Brain microvascular endothelial cell (primary cell): ENCODE data around the gene TRIM29.
A peak's percentile ranks its signal among the peaks of the same experiment; 100 is the strongest.

ENCODE experiments used
- DNase-seq: peaks from one replicate; pipeline ENCODE4 v3.0.0-alpha.2; 2020
- H3K27ac ChIP-seq: fragments of 250-450 bp; sonication (Bioruptor Pico); 2 replicates; pipeline ENCODE4 v1.5.1; 2020; ENCODE audit warnings: mild to moderate bottlenecking, moderate library complexity
- H3K27me3 ChIP-seq: fragments of 250-450 bp; sonication (Bioruptor Pico); replicated peaks from 2 replicates; pipeline ENCODE4 v1.5.1; 2020; ENCODE audit warnings: mild to moderate bottlenecking
- H3K36me3 ChIP-seq: fragments of 250-450 bp; sonication (Bioruptor Pico); replicated peaks from 2 replicates; pipeline ENCODE4 v1.5.1; 2020; ENCODE audit warnings: mild to moderate bottlenecking
- H3K4me3 ChIP-seq: 2 replicates; pipeline ENCODE4 v1.5.1; 2011; ENCODE audit warnings: low read depth, mild to moderate bottlenecking, control low read depth, low read length, moderate library complexity
- CTCF ChIP-seq: IDR thresholded peaks from 2 replicates; pipeline ENCODE4 v1.5.1; 2011; ENCODE audit warnings: low read depth, mild to moderate bottlenecking, moderate library complexity, low read length, control low read depth, inconsistent platforms; ENCODE audit errors: missing control alignments
- in situ Hi-C: cut with HindIII; loops from 2 replicates; pipeline ENCODE4 v1.10.0; 2017; ENCODE audit warnings: low sequenced_read_pairs, low pct_ligation_motif_present

The TRIM29 gene

GRCh38 chr11:120108154-120108784 lies 29.6 kb downstream of the TRIM29 start:
- H3K27me3 ChIP-seq, result peaks cover 25% of the 10 kb centered on the region
- peak; percentile 50 for DNase-seq
- no peaks in the 10 kb centered on the region for H3K36me3 ChIP-seq
- in situ Hi-C loops, result no loop called here
- peak; percentile 100 for TF ChIP-seq CTCF
- H3K4me3 ChIP-seq, result no peak overlapping the region
- H3K27ac ChIP-seq, result no peak overlapping the region

GRCh38 chr11:120107692-120108091 lies 30.2 kb downstream of the TRIM29 start:
- Histone ChIP-seq H3K36me3 (no peaks in the 10 kb centered on the region), H3K4me3 (no peak overlapping the region), H3K27me3 (peaks cover 25% of the 10 kb centered on the region), H3K27ac (no peak overlapping the region)
- TF ChIP-seq CTCF, result no peak
- in situ Hi-C loops, result no loop called here
- DNase-seq, result no peak

- Histone ChIP-seq H3K27me3 (peaks cover 22% of the 10 kb centered on the region), H3K27ac (no peak overlapping the region), H3K4me3 (no peak overlapping the region), H3K36me3 (no peaks in the 10 kb centered on the region)
- no peak for DNase-seq
- no peak for TF ChIP-seq CTCF
- in situ Hi-C loops, result no loop called here
Measured at GRCh38 chr11:120106354-120107150, 31.4 kb downstream of the TRIM29 start.

GRCh38 chr11:120105576-120105975 lies 32.3 kb downstream of the TRIM29 start:
- in situ Hi-C loops, result no loop called here

GRCh38 chr11:120104041-120104565 lies 33.8 kb downstream of the TRIM29 start:
- peaks cover 19% of the 10 kb centered on the region for H3K27me3 ChIP-seq
- no peak for TF ChIP-seq CTCF
- DNase-seq, result no peak
- H3K4me3 ChIP-seq, result no peak overlapping the region
- in situ Hi-C loops, result no loop called here
- no peak overlapping the region for H3K27ac ChIP-seq
- H3K36me3 ChIP-seq, result no peaks in the 10 kb centered on the region

More at GRCh38 chr11:120105576-120105975, 32.3 kb downstream of the TRIM29 start:
- H3K27me3 ChIP-seq, result peaks cover 21% of the 10 kb centered on the region
- TF ChIP-seq CTCF, result no peak
- no peak for DNase-seq
- H3K4me3 ChIP-seq, result no peak overlapping the region
- H3K27ac ChIP-seq, result no peak overlapping the region
- H3K36me3 ChIP-seq, result no peaks in the 10 kb centered on the region
